ENCODE measurements around the gene TEX48. TPM values are rescaled to one million over a fixed set of nuclear protein-coding genes. Genes with fewer than 3 reads are reported as not detected.
A peak's percentile ranks its signal among the peaks of the same experiment; 100 is the strongest.

The TEX48 gene
- total RNA-seq, 1 donor from 2014 or later: not detected

DNA sequence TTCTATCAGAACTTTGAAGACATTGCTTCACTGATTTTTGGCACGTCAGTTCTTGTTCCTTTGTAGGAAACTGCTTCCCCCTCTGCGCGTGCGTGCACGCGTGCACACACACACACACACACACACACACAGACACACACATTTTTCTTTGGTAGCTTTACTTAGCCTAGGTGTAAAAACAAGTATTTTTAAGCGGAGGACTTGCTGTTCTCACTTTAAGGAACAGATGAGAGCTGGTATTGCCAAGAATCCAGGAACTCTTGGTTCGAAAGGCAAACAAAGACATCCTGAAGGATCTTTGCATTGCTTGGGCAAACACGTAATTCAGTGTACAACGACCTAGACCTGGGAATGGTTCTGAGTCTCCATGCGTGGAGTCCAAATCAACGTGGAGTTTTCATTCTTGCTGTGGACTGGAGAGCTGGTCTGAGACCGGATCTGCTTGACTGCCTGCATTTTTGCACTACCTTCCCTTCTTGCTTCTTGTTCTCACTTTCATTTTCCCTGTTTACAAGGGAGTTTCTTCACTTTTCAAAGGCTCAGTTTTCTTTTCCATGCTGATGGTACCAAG is 62.7 kb downstream of the TEX48 start:
- ATAC-seq: peak; percentile 61

DNA sequence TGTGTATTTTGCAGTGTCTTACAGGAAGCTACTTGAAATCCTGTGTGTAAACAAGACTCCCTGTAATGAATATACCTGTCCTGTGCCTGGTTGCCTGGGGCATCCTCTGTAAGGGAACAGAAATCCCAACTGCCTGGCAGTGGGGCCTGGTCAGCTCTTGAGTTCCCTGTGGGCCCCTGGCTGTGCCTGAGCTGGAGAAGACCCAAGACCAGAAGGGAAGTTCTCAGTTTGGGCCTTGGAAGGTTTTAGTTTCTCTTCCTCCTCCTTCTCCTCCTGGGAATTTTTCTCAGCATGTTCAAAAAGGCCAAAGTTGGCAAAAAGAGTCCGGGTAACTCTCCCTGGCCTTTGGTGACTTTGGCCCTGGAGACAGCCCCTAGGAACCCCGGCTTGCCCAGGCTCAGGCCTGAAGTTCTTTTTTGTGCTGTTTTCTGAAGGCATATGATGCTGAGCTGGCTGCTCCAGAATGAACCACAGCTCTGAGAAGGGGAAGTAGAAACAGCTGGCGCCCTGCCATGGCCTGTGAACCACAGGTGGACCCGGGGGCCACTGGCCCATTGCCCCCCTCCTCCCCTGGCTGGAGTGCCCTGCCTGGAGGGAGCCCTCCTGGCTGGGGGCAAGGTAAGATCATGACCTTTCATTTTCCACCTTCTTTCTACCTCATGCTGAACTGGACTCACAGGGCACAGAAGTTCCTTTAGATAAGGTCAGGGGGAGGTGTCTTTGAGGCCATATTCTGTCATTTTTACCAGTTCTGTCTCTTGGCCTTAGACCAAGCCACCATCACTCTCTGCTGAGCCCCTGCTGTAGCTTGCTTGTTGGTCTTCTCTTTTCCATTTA is 65.1 kb downstream of the TEX48 start:
- peak; percentile 17 for ATAC-seq

Other genes starting within 250 kb of the TEX48 start
- gene WHRN, start 176.7 kb downstream of the TEX48 start, total RNA-seq: 3.4 TPM
- gene ATP6V1G1, start 94.4 kb downstream of the TEX48 start, total RNA-seq: 92.4 TPM
- 4.5 TPM for gene TMEM268, start 70.9 kb downstream of the TEX48 start, total RNA-seq
- gene TEX53, start 24.4 kb downstream of the TEX48 start, total RNA-seq: not detected
- gene TNFSF15, start 123.8 kb upstream of the TEX48 start, total RNA-seq: 1.7 TPM
- gene TNFSF8, start 248.4 kb upstream of the TEX48 start, total RNA-seq: 0.20 TPM

Data from esophagus mucosa (tissue), 1 donor.